ENCODE data around the gene FASTK. TPM values are rescaled to one million over a fixed set of nuclear protein-coding genes. Genes with fewer than 3 reads are reported as not detected.
A peak's percentile ranks its signal among the peaks of the same experiment; 100 is the strongest.
"Not testable (repeated sequence)": the region's sequence is repeated elsewhere in the genome, so short reads cannot be mapped to it uniquely, and the experiment has no call there.

FASTK gene
- total RNA-seq, 4 donors from 2014 or later: 43.0 to 83.6 (median 75.9) TPM

DNA sequence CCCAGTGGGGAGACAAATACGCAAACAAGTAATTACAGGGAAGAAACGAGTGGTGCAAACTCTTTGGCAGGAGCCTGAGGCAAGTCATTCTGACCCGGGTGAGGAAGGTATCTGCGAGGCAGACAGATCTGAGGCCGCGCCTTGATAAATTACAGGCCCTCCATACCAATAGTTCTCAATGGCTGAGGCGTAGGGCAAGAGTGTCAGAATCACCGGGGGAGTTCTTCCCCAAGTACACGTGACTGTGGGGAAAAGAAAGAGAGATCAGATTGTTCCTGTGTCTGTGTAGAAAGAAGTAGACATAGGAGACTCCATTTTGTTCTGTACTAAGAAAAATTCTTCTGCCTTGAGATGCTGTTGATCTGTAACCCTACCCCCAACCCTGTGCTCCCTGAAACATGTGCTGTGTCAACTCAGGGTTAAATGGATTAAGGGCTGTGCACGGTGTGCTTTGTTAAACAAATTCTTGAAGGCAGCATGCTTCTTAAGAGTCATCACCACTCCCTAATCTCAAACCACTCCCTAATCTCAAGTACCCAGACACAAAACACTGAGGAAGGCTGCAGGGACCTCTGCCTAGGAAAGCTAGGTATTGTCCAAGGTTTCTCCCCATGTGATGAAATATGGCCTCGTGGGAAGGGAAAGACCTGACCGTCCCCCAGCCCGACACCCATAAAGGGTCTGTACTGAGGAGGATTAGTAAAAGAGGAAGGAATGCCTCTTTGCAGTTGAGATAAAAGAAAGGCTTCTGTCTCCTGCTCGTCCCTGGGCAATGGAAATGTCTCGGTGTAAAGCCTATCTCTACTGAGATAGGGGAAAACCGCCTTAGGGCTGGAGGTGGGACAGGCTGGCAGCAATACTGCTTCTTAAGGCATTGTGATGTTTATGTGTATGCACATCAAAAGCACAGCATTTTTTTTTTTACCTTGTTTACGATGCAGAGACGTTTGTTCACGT is 53.6 kb downstream of the FASTK start:
- H3K9me3 ChIP-seq, DNase-seq, H3K27me3 ChIP-seq: not testable (repeated sequence)
- Histone ChIP-seq H3K36me3 (peaks cover 0 to 15% (median 0%) of the 10 kb centered on the region in 3 donors), H3K27ac (peak overlapping the region; percentile 73 to 96 (median 90)), H3K4me1 (peaks cover 13 to 46% (median 15%) of the 10 kb centered on the region in 3 donors), H3K4me3 (peak overlapping the region in 3 of 4 donors; percentile 65 to 94 (median 92))
- TF ChIP-seq POLR2A (IDR thresholded peaks at IDR 0.05): peak in 1 of 4 donors; percentile 12
- intact Hi-C loops (cut with DNase I): loop anchor here (5.0 kb wide), 1 partner anchor 85 kb away; no protein-coding TSS in a partner anchor
- 31 to 47% methylated on average over 18 to 19 of the region's 19 CpGs for WGBS, 2 donors

Other genes with a start within 250 kb of the FASTK start
- gene AOC1, start 228.3 kb downstream of the FASTK start, total RNA-seq: 1 to 10 TPM in 2 of 4 donors, under 1 TPM in 2; 0.26 to 4.4 (median 1.4) TPM
- 1 to 10 TPM in 1 of 4 donors, under 1 TPM in 3; 0.19 to 2.5 (median 0.72) TPM for gene KCNH2, start 102.5 kb downstream of the FASTK start, total RNA-seq
- 1 to 10 TPM; 1.4 to 3.2 (median 2.2) TPM for gene NOS3, start 89.8 kb downstream of the FASTK start, total RNA-seq
- 10 to 100 TPM in 2 of 4 donors, 1 to 10 TPM in 2; 1.5 to 45.2 (median 12.8) TPM for gene ATG9B, start 56.3 kb downstream of the FASTK start, total RNA-seq
- gene ABCB8, start 52.4 kb downstream of the FASTK start, total RNA-seq: 10 to 100 TPM; 23.1 to 41.0 (median 26.1) TPM
- gene ASIC3, start 32.3 kb downstream of the FASTK start, total RNA-seq: under 1 TPM in 2 of 4 donors, not detected in 2; 0.40 to 0.95 TPM
- gene CDK5, start 22.9 kb downstream of the FASTK start, total RNA-seq: 10 to 100 TPM in 2 of 4 donors, 1 to 10 TPM in 2; 3.8 to 12.9 (median 8.6) TPM
- gene SLC4A2, start 21.2 kb downstream of the FASTK start, total RNA-seq: 10 to 100 TPM; 39.8 to 53.7 (median 45.0) TPM
- gene TMUB1, start 2.7 kb upstream of the FASTK start, total RNA-seq: 10 to 100 TPM; 28.4 to 51.0 (median 35.2) TPM
- gene AGAP3, start 5.7 kb upstream of the FASTK start, total RNA-seq: 100 to 1,000 TPM in 1 of 4 donors, 10 to 100 TPM in 3; 68.6 to 100 (median 72.2) TPM
- not detected for gene GBX1, start 86.9 kb upstream of the FASTK start, total RNA-seq
- not detected for gene ASB10, start 106.4 kb upstream of the FASTK start, total RNA-seq
- not detected for gene H2BK1, start 129.7 kb upstream of the FASTK start, total RNA-seq
- gene ABCF2, start 146.4 kb upstream of the FASTK start, total RNA-seq: 10 to 100 TPM; 27.0 to 44.7 (median 40.5) TPM
- 10 to 100 TPM; 21.8 to 23.5 (median 22.3) TPM for gene CHPF2, start 151.7 kb upstream of the FASTK start, total RNA-seq
- gene SMARCD3, start 167.9 kb upstream of the FASTK start, total RNA-seq: 10 to 100 TPM in 1 of 4 donors, 1 to 10 TPM in 3; 2.5 to 11.6 (median 6.3) TPM